ENCODE measurements around the gene MAP4K2. TPM values are rescaled to one million over a fixed set of nuclear protein-coding genes. Genes with fewer than 3 reads are reported as not detected.

MAP4K2 gene
- total RNA-seq, 1 experiment from 2014 or later = 34.3 TPM

- no peak for TF ChIP-seq EZH2 (IDR thresholded peaks at IDR 0.05; ENCODE audit: low read depth)
- TF ChIP-seq, protein P1, sequence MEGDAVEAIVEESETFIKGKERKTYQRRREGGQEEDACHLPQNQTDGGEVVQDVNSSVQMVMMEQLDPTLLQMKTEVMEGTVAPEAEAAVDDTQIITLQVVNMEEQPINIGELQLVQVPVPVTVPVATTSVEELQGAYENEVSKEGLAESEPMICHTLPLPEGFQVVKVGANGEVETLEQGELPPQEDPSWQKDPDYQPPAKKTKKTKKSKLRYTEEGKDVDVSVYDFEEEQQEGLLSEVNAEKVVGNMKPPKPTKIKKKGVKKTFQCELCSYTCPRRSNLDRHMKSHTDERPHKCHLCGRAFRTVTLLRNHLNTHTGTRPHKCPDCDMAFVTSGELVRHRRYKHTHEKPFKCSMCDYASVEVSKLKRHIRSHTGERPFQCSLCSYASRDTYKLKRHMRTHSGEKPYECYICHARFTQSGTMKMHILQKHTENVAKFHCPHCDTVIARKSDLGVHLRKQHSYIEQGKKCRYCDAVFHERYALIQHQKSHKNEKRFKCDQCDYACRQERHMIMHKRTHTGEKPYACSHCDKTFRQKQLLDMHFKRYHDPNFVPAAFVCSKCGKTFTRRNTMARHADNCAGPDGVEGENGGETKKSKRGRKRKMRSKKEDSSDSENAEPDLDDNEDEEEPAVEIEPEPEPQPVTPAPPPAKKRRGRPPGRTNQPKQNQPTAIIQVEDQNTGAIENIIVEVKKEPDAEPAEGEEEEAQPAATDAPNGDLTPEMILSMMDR (conservative IDR thresholded peaks at IDR 0.05) = no peak
- Histone ChIP-seq H3K4me1 (replicated peaks; ENCODE audit: insufficient read depth) (no peaks in the 10 kb centered on the region), H3K9me2 (ENCODE audit: insufficient read depth) (no peaks in the 10 kb centered on the region), H3K27me3 (ENCODE audit: insufficient read depth, low read depth) (no peaks in the 10 kb centered on the region), H3F3A (ENCODE audit: insufficient read depth, low read depth) (0 out of 2 replicates have a peak, but pooled peaks cover 7% of the 10 kb centered on the region), H3K27ac (no peak overlapping the region), H3K9me3 (ENCODE audit: insufficient read depth, low read depth) (no peaks in the 10 kb centered on the region), H3K36me3 (ENCODE audit: low read depth) (no peaks in the 10 kb centered on the region), H3K4me3 (no peak overlapping the region), H3K4me2 (no peak overlapping the region), H4K20me1 (ENCODE audit: insufficient read depth) (no peaks in the 10 kb centered on the region), H3K79me2 (ENCODE audit: low read depth) (no peaks in the 10 kb centered on the region), H2AFZ (no peak overlapping the region)
- DNase-seq = no peak
- no TSS peak for BruUV-seq (replicated peaks)
- intact Hi-C loops (cut with micrococcal nuclease; ENCODE audit: unreplicated experiment) = loop anchor here (10.0 kb wide), 1 partner anchor 466 kb away; no protein-coding TSS in a partner anchor
- CTCF ChIA-PET = interaction anchor here (0.6 to 0.7 kb wide), 3 partner anchors 32 to 305 kb away, joined by 3 to 4 read pairs (median 3); no protein-coding TSS in a partner anchor
- POLR2A ChIA-PET (ENCODE audit: unreplicated experiment) = interaction anchor here (0.6 kb wide), 1 partner anchor 323 kb away, joined by 3 read pairs; the partner anchor contains the start of gene TM7SF2
Observed at GRCh38 chr11:64788321-64789215, 14.4 kb downstream of the MAP4K2 start.

DNA sequence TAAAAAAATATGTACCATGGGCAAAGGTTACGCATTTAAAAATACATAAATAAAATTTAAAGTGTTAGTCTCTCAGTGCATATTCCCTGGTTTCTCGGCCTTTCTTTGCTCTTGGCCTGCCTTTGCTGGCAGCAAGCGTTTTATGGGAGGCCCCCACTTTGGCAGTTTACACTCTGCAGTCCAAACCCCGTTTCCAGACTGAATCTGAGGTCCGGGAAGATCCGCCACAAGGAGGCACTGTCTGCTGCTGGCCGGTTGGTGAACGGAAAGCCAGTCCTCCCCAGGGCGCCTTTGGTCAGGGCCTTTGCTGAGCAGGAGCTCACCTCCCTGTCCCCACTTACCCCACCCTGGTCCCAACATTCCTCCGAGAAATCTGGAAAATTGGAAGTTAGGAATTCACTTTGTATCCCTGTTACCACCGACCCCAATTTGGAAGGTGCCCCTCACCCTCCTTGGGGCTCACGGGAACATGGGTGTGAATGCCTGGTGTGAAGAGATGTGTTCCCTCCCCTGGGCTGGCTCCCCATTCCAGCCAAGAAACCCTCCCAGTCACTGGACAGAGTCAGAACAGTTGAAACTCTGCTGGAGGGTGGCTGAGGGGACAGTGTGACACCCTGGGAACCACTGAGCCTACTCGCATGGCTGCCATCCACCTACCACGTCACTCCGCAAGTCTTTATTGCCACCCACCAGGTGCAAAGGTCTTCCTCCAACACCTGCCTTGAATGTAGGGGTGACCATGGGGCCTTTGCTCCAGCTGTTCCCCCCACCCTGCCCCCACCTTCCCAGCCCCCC lies 15.3 kb downstream of the MAP4K2 start:
- Histone ChIP-seq H2AFZ (no peak overlapping the region), H3K27me3 (ENCODE audit: insufficient read depth, low read depth) (no peaks in the 10 kb centered on the region), H3K9me3 (ENCODE audit: insufficient read depth, low read depth) (no peaks in the 10 kb centered on the region), H3F3A (ENCODE audit: insufficient read depth, low read depth) (0 out of 2 replicates have a peak, but pooled peaks cover 7% of the 10 kb centered on the region), H3K79me2 (ENCODE audit: low read depth) (no peaks in the 10 kb centered on the region), H3K9me2 (ENCODE audit: insufficient read depth) (no peaks in the 10 kb centered on the region), H3K4me3 (no peak overlapping the region), H3K4me1 (replicated peaks; ENCODE audit: insufficient read depth) (no peaks in the 10 kb centered on the region), H3K27ac (no peak overlapping the region), H3K4me2 (no peak overlapping the region), H3K36me3 (ENCODE audit: low read depth) (no peaks in the 10 kb centered on the region), H4K20me1 (ENCODE audit: insufficient read depth) (no peaks in the 10 kb centered on the region)
- intact Hi-C loops (cut with micrococcal nuclease; ENCODE audit: unreplicated experiment) = loop anchor here (1.0 to 10.0 kb wide), 3 partner anchors 60 to 467 kb away; no protein-coding TSS in a partner anchor
- TF ChIP-seq, protein P1 (conservative IDR thresholded peaks at IDR 0.05) = peak; percentile 81
- no peak for TF ChIP-seq EZH2 (IDR thresholded peaks at IDR 0.05; ENCODE audit: low read depth)
- CTCF ChIA-PET = interaction anchor here (0.6 to 0.7 kb wide), 3 partner anchors 33 to 306 kb away, joined by 3 to 4 read pairs (median 3); no protein-coding TSS in a partner anchor
- peak; percentile 43 to 62 for DNase-seq
- POLR2A ChIA-PET (ENCODE audit: unreplicated experiment) = interaction anchor here (0.6 kb wide), 1 partner anchor 324 kb away, joined by 3 read pairs; the partner anchor contains the start of gene TM7SF2
- BruUV-seq (replicated peaks) = no TSS peak

- TSS peak; percentile 20 for BruUV-seq (replicated peaks)
- H3K27ac ChIP-seq = no peak overlapping the region
- H3K9me3 ChIP-seq (ENCODE audit: insufficient read depth, low read depth) = no peaks in the 10 kb centered on the region
- CTCF ChIA-PET = interaction anchor here (0.6 kb wide), 1 partner anchor 56 kb away, joined by 3 read pairs; no protein-coding TSS in a partner anchor
- peaks cover 17% of the 10 kb centered on the region; the same call in 1 of the 2 replicates for H3F3A ChIP-seq (ENCODE audit: insufficient read depth, low read depth)
- no peak overlapping the region for H2AFZ ChIP-seq
- DNase-seq = no peak
- no peaks in the 10 kb centered on the region for H3K79me2 ChIP-seq (ENCODE audit: low read depth)
- H3K4me2 ChIP-seq = no peak overlapping the region
- no peaks in the 10 kb centered on the region for H3K4me1 ChIP-seq (replicated peaks; ENCODE audit: insufficient read depth)
- POLR2A ChIA-PET (ENCODE audit: unreplicated experiment) = interaction anchor here (0.6 kb wide), 1 partner anchor 16 kb away, joined by 6 read pairs; no protein-coding TSS in a partner anchor
- TF ChIP-seq, protein P1 (conservative IDR thresholded peaks at IDR 0.05) = no peak
- TF ChIP-seq EZH2 (IDR thresholded peaks at IDR 0.05; ENCODE audit: low read depth) = no peak
- no peak overlapping the region for H3K4me3 ChIP-seq
- no peaks in the 10 kb centered on the region for H3K9me2 ChIP-seq (ENCODE audit: insufficient read depth)
- H3K27me3 ChIP-seq (ENCODE audit: insufficient read depth, low read depth) = no peaks in the 10 kb centered on the region
- intact Hi-C loops (cut with micrococcal nuclease; ENCODE audit: unreplicated experiment) = loop anchor here (2.0 to 10.0 kb wide), 2 partner anchors 108 to 468 kb away; no protein-coding TSS in a partner anchor
- H3K36me3 ChIP-seq (ENCODE audit: low read depth) = 0 out of 2 replicates have a peak, but pooled peaks cover under 1% of the 10 kb centered on the region
- no peaks in the 10 kb centered on the region for H4K20me1 ChIP-seq (ENCODE audit: insufficient read depth)
Observed at GRCh38 chr11:64786308-64786707, 16.7 kb downstream of the MAP4K2 start.
